ENCODE results near the gene RABGAP1L. TPM values are rescaled to one million over a fixed set of nuclear protein-coding genes. Genes with fewer than 3 reads are reported as not detected.
"Not testable (repeated sequence)": the region's sequence is repeated elsewhere in the genome, so short reads cannot be mapped to it uniquely, and the experiment has no call there.

The RABGAP1L gene
- total and polyA plus RNA-seq, 5 experiments from 2014 or later = 36.8 to 93.6 (median 59.8) TPM

- no peaks in the 10 kb centered on the region for H3K9me3 Mint-ChIP-seq
- ATAC-seq (no peak), DNase-seq (no peak)
- peaks cover 20 to 30% (median 21%) of the 10 kb centered on the region in 3 donors for H3K36me3 Mint-ChIP-seq
- peak overlapping the region in 2 of 10 donors; percentile 41 to 56 for H3K27ac Mint-ChIP-seq
- H3K4me1 Mint-ChIP-seq = peaks cover 0 to 13% (median 5%) of the 10 kb centered on the region in 4 donors
- POLR2A ChIA-PET = no interaction called here
- H3K4me3 Mint-ChIP-seq = no peak overlapping the region
- H3K27me3 Mint-ChIP-seq = no peaks in the 10 kb centered on the region
Observed at GRCh38 chr1:174818014-174818616, 658.8 kb downstream of the RABGAP1L start.

GRCh38 chr1:174818951-174819350 is 659.6 kb downstream of the RABGAP1L start:
- DNase-seq = no peak
- H3K9me3 Mint-ChIP-seq = no peaks in the 10 kb centered on the region
- H3K4me3 Mint-ChIP-seq = no peak overlapping the region
- POLR2A ChIA-PET = no interaction called here
- no peaks in the 10 kb centered on the region for H3K27me3 Mint-ChIP-seq
- peak overlapping the region in 1 of 10 donors; percentile 2 for H3K27ac Mint-ChIP-seq
- no peak for ATAC-seq
- peaks cover 14 to 27% (median 20%) of the 10 kb centered on the region in 3 donors for H3K36me3 Mint-ChIP-seq
- H3K4me1 Mint-ChIP-seq = peaks cover 0 to 13% (median 5%) of the 10 kb centered on the region in 4 donors

DNA sequence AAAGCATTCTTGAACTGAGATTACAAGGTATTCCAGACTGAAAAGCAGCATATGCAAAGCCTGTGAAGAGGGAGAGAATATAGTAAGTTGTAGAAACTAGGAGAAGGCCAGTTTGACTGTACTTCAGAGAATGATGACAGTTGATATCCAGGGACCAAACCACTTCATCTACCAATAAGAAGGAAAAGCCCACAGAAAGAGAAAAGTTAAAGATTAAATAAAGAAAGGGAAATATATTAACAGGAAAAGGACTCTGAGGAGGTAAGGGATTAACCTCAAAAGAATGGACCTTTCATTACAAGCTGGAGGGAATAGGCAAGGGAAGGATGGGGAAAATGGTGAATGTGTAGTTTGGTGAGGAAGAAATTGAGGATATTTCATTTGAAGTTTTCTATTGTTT is 660.3 kb downstream of the RABGAP1L start:
- Mint-ChIP-seq H3K4me1 (peaks cover under 1 to 13% (median 5%) of the 10 kb centered on the region in 4 donors), H3K27ac (peak overlapping the region in 1 of 10 donors; percentile 7), H3K4me3 (no peak overlapping the region), H3K36me3 (peaks cover 9 to 27% (median 20%) of the 10 kb centered on the region in 3 donors), H3K9me3 (no peaks in the 10 kb centered on the region), H3K27me3 (no peaks in the 10 kb centered on the region)
- ATAC-seq (no peak), DNase-seq (no peak)
- POLR2A ChIA-PET = no interaction called here

- POLR2A ChIA-PET = no interaction called here
- ATAC-seq = no peak
- Mint-ChIP-seq H3K27ac (peak overlapping the region in 1 of 10 donors; percentile 58), H3K4me1 (peaks cover 4 to 14% (median 8%) of the 10 kb centered on the region in 4 donors), H3K36me3 (peaks cover 5 to 16% (median 6%) of the 10 kb centered on the region in 3 donors), H3K27me3 (no peaks in the 10 kb centered on the region), H3K9me3 (no peaks in the 10 kb centered on the region), H3K4me3 (no peak overlapping the region)
- DNase-seq = no peak
Observed at GRCh38 chr1:174825127-174825526, 665.8 kb downstream of the RABGAP1L start.

DNA sequence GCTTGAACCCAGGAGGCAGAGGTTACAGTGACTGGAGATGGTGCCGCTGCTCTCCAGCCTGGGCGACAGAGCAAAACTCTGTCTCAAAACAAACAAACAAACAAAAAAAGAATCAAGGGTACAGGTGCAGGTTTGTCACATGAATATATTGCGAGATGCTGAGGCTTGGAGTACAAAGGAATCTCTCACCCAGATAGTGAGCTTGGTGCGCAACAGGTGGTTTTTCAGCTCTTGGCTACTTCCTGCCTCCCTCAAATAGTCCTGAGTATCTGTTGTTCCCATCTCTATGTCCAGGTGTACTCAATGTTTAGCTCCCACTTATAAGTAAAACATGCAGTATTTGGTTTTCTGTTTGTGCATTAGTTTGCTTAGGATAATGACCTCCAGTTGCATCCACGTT is 666.5 kb downstream of the RABGAP1L start:
- DNase-seq (no peak), ATAC-seq (no peak)
- POLR2A ChIA-PET = no interaction called here
- H3K27me3 Mint-ChIP-seq = no peaks in the 10 kb centered on the region
- H3K36me3 Mint-ChIP-seq = peaks cover 0 to 14% (median 6%) of the 10 kb centered on the region in 3 donors
- H3K4me3 Mint-ChIP-seq = no peak overlapping the region
- peaks cover 4 to 14% (median 8%) of the 10 kb centered on the region in 4 donors for H3K4me1 Mint-ChIP-seq
- peak overlapping the region in 1 of 10 donors; percentile 83 for H3K27ac Mint-ChIP-seq
- H3K9me3 Mint-ChIP-seq = no peaks in the 10 kb centered on the region

DNA sequence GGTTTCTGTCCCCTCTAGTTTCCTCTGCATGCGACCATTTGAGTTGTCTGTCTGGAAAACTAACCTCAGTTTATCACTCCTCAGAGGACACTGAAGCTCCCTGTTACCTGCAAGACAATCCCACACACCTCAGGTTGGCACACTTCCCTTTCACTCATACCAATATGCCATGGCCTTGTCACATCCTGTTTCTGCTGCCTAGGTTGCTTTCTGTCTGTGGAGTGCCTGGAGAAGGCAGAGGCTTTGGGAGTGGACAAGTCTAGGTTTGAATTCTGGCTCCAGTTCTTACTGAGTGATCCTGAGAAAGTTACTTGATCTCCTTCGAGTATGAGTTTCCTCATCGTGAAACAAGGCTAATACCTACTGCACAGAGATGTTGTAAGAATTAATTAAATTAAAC is 668.9 kb downstream of the RABGAP1L start:
- H3K4me1 Mint-ChIP-seq = peaks cover 6 to 14% (median 10%) of the 10 kb centered on the region in 4 donors
- H3K27me3 Mint-ChIP-seq = no peaks in the 10 kb centered on the region
- H3K9me3 Mint-ChIP-seq = no peaks in the 10 kb centered on the region
- POLR2A ChIA-PET = no interaction called here
- ATAC-seq (no peak), DNase-seq (no peak)
- no peak overlapping the region for H3K4me3 Mint-ChIP-seq
- peak overlapping the region in 1 of 10 donors; percentile 71 for H3K27ac Mint-ChIP-seq
- H3K36me3 Mint-ChIP-seq = peaks cover 0 to 15% (median 6%) of the 10 kb centered on the region in 3 donors

DNA sequence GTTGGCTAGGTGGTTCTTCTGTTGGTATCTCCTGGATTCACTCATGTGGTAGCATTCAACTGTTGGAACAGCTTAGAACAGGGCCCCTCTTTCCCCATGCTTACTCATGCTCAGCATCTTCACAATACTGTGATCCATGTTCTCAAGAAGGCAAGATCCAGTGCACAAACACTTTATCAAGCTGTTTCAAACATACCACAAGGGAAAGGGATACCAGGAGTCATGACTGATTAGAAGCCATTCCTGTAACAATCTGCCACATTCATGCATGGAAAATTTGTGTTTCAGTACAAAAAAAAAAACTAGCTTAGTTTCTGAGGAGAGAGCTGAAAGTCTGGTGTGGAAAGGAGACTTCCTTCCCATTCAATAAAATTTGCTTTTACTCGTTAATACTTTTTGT is 670.7 kb downstream of the RABGAP1L start:
- H3K9me3 Mint-ChIP-seq = no peaks in the 10 kb centered on the region
- H3K4me1 Mint-ChIP-seq = peaks cover 8 to 13% (median 11%) of the 10 kb centered on the region in 4 donors
- no peak for DNase-seq
- no peaks in the 10 kb centered on the region for H3K27me3 Mint-ChIP-seq
- POLR2A ChIA-PET = interaction anchor here (0.6 kb wide), 1 partner anchor 136 kb away, joined by 3 read pairs; no protein-coding TSS in a partner anchor
- H3K4me3 Mint-ChIP-seq = no peak overlapping the region
- no peak for ATAC-seq
- peaks cover 0 to 15% (median 6%) of the 10 kb centered on the region in 3 donors for H3K36me3 Mint-ChIP-seq
- no peak overlapping the region for H3K27ac Mint-ChIP-seq

DNA sequence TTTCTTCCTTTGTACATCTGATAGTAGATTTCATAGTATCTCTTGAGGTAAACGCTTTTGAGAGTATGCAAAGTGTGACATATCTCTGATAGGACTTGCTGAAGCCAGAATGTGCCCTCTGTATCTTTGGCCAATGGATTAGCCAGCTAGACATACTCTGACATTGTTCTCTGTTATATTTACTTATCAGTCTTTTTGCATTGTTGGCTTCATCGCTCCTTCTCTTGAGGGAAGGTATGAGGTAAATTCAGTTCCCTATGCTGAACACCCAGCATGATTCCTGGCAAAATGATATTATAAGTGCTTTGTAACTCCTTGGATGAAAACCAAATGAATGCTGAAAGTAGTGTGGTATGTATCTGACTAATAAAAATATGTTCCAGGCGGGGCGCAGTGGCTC is 677.2 kb downstream of the RABGAP1L start:
- no peak overlapping the region for H3K4me3 Mint-ChIP-seq
- DNase-seq (no peak), ATAC-seq (no peak)
- peaks cover 0 to 16% (median 11%) of the 10 kb centered on the region in 4 donors for H3K4me1 Mint-ChIP-seq
- peaks cover 0 to 2% (median 0%) of the 10 kb centered on the region in 3 donors for H3K36me3 Mint-ChIP-seq
- H3K27me3 Mint-ChIP-seq = no peaks in the 10 kb centered on the region
- no peaks in the 10 kb centered on the region for H3K9me3 Mint-ChIP-seq
- peak overlapping the region in 1 of 10 donors; percentile 19 for H3K27ac Mint-ChIP-seq
- POLR2A ChIA-PET = no interaction called here

- Mint-ChIP-seq H3K27ac (no peak overlapping the region), H3K27me3 (no peaks in the 10 kb centered on the region), H3K4me1 (peaks cover 6 to 23% (median 12%) of the 10 kb centered on the region in 4 donors), H3K4me3 (no peak overlapping the region), H3K36me3 (no peaks in the 10 kb centered on the region), H3K9me3 (no peaks in the 10 kb centered on the region)
- POLR2A ChIA-PET = no interaction called here
- ATAC-seq (no peak), DNase-seq (no peak)
Observed at GRCh38 chr1:174837386-174837785, 678.1 kb downstream of the RABGAP1L start.

DNA sequence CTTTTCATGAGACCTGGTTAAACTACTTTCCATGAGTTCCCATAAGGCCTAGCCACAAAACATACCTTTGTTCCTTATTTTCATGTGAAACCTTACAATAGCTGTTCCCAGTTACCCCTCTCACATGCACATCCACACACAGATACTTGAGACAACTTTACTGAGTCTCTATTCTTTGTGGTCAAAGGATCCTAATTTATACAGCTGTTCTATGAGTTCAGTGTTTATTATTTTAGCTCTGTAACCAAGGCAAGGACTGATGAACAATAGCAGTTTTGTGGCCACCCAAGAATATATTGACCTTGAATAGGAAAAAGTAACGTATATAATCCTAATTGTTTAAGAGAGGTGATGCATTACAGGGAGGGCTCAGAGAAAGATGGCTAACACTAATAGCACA is 679.9 kb downstream of the RABGAP1L start:
- Mint-ChIP-seq H3K4me1 (peaks cover 4 to 17% (median 11%) of the 10 kb centered on the region in 4 donors), H3K27ac (peak overlapping the region in 1 of 10 donors; percentile 2), H3K4me3 (no peak overlapping the region), H3K36me3 (peaks cover 0 to 2% (median 0%) of the 10 kb centered on the region in 3 donors), H3K27me3 (no peaks in the 10 kb centered on the region), H3K9me3 (no peaks in the 10 kb centered on the region)
- DNase-seq (no peak), ATAC-seq (no peak)
- POLR2A ChIA-PET = no interaction called here

DNA sequence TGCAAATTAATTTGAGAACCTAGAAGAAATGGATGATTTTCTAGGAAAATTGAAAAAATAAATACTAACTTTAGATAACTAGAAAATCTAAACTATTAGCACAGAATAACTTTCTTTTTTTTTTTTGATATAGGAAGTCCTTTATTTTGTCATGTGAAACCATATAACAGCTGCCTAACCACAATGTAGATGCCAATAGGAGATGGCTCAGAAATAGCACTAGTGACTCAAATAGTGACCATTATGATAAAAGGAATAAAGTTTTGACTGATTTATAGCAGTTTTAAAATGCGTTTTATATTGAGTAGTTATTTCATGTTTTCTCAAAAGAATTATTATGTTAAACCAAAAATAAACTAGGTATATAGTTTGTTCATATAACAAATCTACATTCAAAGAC is 682.4 kb downstream of the RABGAP1L start:
- Mint-ChIP-seq H3K27me3 (no peaks in the 10 kb centered on the region), H3K4me1 (peaks cover 2 to 17% (median 11%) of the 10 kb centered on the region in 4 donors), H3K4me3 (no peak overlapping the region), H3K9me3 (no peaks in the 10 kb centered on the region), H3K36me3 (peaks cover 0 to 2% (median 0%) of the 10 kb centered on the region in 3 donors), H3K27ac (peak overlapping the region in 1 of 10 donors; percentile 12)
- DNase-seq = no peak
- POLR2A ChIA-PET = no interaction called here
- ATAC-seq = no peak

- H3K36me3 Mint-ChIP-seq, H3K27me3 Mint-ChIP-seq, H3K4me3 Mint-ChIP-seq, DNase-seq, H3K9me3 Mint-ChIP-seq, ATAC-seq, POLR2A ChIA-PET, H3K4me1 Mint-ChIP-seq: not testable (repeated sequence)
- H3K27ac Mint-ChIP-seq = peak overlapping the region in 2 of 10 donors; percentile 32 to 52
Observed at GRCh38 chr1:174848593-174849560, 689.6 kb downstream of the RABGAP1L start.

DNA sequence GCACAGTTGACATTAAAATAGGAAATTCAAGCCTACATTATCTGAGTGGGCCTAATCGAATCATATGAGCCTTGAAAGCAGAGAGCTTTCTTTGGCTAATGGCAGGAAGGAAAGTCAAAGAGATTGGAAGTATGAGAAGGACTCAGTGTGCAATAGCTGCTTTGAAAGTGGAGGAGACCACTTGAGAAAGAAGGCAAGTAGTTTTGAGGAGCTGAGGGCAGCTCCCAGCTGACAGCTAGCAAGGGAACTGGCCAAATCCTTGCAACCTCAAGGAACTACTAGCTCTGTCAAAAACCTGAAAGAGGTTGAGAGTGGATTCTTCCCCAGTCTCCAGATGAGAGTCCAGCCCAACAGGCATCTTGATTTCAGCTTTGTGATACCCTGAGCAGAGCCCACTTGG is 691.4 kb downstream of the RABGAP1L start:
- no peaks in the 10 kb centered on the region for H3K27me3 Mint-ChIP-seq
- H3K4me1 Mint-ChIP-seq = peaks cover 0 to 3% (median under 1%) of the 10 kb centered on the region in 4 donors
- H3K9me3 Mint-ChIP-seq = no peaks in the 10 kb centered on the region
- no peak for ATAC-seq
- no peak overlapping the region for H3K27ac Mint-ChIP-seq
- no peak for DNase-seq
- no peak overlapping the region for H3K4me3 Mint-ChIP-seq
- POLR2A ChIA-PET = no interaction called here
- H3K36me3 Mint-ChIP-seq = peaks cover 0 to 8% (median 0%) of the 10 kb centered on the region in 3 donors

Data from naive thymus-derived CD8-positive, alpha-beta T cell (primary cell).